Liver (tissue), 3 donors: ENCODE results near the gene SIGLEC6.

Source experiments
- FOXA2 ChIP-seq: IDR thresholded peaks from 2 replicates; pipeline ENCODE4 v1.6.1; 2016; ENCODE audit warnings: antibody characterized with exemption
- GABPA ChIP-seq, 2 donors: IDR thresholded peaks in 1 of 2; conservative IDR thresholded peaks in 1 of 2; 2 replicates each; pipeline ENCODE4 v1.6.1; 2016; ENCODE audit warnings: antibody characterized with exemption in 2 of 2, mild to moderate bottlenecking in 1 of 2, moderate library complexity in 1 of 2
- RAD21 ChIP-seq, 2 donors: IDR thresholded peaks; 2 replicates each; pipeline ENCODE4 v1.6.1; 2016; ENCODE audit warnings: antibody characterized with exemption in 2 of 2, mild to moderate bottlenecking in 2 of 2
- TAF1 ChIP-seq: conservative IDR thresholded peaks from 2 replicates; pipeline ENCODE4 v1.6.1; 2016; ENCODE audit warnings: antibody characterized with exemption, mild to moderate bottlenecking
- YY1 ChIP-seq: IDR thresholded peaks from 2 replicates; pipeline ENCODE4 v1.6.1; 2016; ENCODE audit warnings: antibody characterized with exemption, mild to moderate bottlenecking
- TF ChIP-seq, protein P1 (sequence below): IDR thresholded peaks from 2 replicates; pipeline ENCODE4 v1.6.1; 2016; ENCODE audit warnings: antibody characterized with exemption
- TF ChIP-seq, protein P2 (sequence below): fragments of 150-350 bp; IDR thresholded peaks from 2 replicates; pipeline ENCODE4 v1.5.1; 2017; ENCODE audit warnings: improper control_type of control experiment, low read depth, low read length; ENCODE audit not compliant: missing input control
- TF ChIP-seq, protein P3 (sequence below): IDR thresholded peaks from 2 replicates; pipeline ENCODE4 v1.6.1; 2016; ENCODE audit warnings: antibody characterized with exemption
- TF ChIP-seq, protein P4 (sequence below): IDR thresholded peaks from 2 replicates; pipeline ENCODE4 v1.6.1; 2016; ENCODE audit warnings: antibody characterized with exemption, mild to moderate bottlenecking
- donor health status: healthy.
- donor health status: healthy.

DNA sequence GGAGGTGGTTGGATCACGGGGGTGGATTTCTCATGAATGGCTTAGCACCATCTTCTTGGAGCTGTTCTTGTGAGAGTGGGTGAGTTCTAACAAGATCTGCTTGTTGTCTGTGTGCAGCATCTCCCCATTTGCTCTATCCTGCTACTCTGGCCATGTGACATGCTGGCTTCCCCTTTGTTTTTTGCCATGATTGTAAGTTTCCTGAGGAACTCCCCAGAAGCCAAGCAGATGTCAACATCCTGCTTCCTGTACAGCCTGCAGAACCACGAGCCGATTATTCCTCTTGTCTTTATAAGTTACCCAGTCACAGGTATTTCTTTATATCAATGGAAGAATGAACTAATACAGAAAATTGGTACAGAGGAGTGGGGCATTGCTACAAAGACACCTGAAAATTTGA is 27.6 kb downstream of the SIGLEC6 start:
- TF ChIP-seq, protein P1, sequence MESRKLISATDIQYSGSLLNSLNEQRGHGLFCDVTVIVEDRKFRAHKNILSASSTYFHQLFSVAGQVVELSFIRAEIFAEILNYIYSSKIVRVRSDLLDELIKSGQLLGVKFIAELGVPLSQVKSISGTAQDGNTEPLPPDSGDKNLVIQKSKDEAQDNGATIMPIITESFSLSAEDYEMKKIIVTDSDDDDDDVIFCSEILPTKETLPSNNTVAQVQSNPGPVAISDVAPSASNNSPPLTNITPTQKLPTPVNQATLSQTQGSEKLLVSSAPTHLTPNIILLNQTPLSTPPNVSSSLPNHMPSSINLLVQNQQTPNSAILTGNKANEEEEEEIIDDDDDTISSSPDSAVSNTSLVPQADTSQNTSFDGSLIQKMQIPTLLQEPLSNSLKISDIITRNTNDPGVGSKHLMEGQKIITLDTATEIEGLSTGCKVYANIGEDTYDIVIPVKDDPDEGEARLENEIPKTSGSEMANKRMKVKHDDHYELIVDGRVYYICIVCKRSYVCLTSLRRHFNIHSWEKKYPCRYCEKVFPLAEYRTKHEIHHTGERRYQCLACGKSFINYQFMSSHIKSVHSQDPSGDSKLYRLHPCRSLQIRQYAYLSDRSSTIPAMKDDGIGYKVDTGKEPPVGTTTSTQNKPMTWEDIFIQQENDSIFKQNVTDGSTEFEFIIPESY, result no peak
- TF ChIP-seq, protein P2, sequence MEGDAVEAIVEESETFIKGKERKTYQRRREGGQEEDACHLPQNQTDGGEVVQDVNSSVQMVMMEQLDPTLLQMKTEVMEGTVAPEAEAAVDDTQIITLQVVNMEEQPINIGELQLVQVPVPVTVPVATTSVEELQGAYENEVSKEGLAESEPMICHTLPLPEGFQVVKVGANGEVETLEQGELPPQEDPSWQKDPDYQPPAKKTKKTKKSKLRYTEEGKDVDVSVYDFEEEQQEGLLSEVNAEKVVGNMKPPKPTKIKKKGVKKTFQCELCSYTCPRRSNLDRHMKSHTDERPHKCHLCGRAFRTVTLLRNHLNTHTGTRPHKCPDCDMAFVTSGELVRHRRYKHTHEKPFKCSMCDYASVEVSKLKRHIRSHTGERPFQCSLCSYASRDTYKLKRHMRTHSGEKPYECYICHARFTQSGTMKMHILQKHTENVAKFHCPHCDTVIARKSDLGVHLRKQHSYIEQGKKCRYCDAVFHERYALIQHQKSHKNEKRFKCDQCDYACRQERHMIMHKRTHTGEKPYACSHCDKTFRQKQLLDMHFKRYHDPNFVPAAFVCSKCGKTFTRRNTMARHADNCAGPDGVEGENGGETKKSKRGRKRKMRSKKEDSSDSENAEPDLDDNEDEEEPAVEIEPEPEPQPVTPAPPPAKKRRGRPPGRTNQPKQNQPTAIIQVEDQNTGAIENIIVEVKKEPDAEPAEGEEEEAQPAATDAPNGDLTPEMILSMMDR, result no peak
- TF ChIP-seq YY1 (no peak), TAF1 (no peak), GABPA (IDR thresholded peaks at IDR 0.05 in 1 of 2, conservative IDR thresholded peaks at IDR 0.05 in 1 of 2) (no peak), RAD21 (IDR thresholded peaks at IDR 0.05) (no peak), FOXA2 (no peak)
- TF ChIP-seq, protein P3, sequence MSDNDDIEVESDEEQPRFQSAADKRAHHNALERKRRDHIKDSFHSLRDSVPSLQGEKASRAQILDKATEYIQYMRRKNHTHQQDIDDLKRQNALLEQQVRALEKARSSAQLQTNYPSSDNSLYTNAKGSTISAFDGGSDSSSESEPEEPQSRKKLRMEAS, result no peak
- TF ChIP-seq, protein P4, sequence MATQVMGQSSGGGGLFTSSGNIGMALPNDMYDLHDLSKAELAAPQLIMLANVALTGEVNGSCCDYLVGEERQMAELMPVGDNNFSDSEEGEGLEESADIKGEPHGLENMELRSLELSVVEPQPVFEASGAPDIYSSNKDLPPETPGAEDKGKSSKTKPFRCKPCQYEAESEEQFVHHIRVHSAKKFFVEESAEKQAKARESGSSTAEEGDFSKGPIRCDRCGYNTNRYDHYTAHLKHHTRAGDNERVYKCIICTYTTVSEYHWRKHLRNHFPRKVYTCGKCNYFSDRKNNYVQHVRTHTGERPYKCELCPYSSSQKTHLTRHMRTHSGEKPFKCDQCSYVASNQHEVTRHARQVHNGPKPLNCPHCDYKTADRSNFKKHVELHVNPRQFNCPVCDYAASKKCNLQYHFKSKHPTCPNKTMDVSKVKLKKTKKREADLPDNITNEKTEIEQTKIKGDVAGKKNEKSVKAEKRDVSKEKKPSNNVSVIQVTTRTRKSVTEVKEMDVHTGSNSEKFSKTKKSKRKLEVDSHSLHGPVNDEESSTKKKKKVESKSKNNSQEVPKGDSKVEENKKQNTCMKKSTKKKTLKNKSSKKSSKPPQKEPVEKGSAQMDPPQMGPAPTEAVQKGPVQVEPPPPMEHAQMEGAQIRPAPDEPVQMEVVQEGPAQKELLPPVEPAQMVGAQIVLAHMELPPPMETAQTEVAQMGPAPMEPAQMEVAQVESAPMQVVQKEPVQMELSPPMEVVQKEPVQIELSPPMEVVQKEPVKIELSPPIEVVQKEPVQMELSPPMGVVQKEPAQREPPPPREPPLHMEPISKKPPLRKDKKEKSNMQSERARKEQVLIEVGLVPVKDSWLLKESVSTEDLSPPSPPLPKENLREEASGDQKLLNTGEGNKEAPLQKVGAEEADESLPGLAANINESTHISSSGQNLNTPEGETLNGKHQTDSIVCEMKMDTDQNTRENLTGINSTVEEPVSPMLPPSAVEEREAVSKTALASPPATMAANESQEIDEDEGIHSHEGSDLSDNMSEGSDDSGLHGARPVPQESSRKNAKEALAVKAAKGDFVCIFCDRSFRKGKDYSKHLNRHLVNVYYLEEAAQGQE, result no peak
